H9 (cell line): ENCODE data around the gene CBS. TPM values are rescaled to one million over a fixed set of nuclear protein-coding genes. Genes with fewer than 3 reads are reported as not detected.
"Not testable (repeated sequence)": the region's sequence is repeated elsewhere in the genome, so short reads cannot be mapped to it uniquely, and the experiment has no call there.

ENCODE experiments used
- DNase-seq: peaks from one replicate; pipeline ENCODE4 v3.0.0-alpha.2; 2017
- H2AFZ ChIP-seq: one replicate; pipeline ENCODE4 v1.6.1; 2013; ENCODE audit warnings: mild to moderate bottlenecking, low read length, control low read depth, moderate library complexity
- H2AK5ac ChIP-seq: 2 replicates; pipeline ENCODE4 v1.6.1; 2013; ENCODE audit warnings: low read length, control low read depth, mixed read lengths; ENCODE audit not compliant: insufficient read length
- H2BK120ac ChIP-seq: one replicate; pipeline ENCODE4 v1.6.1; 2013; ENCODE audit warnings: low read depth, mild to moderate bottlenecking, low read length, control low read depth, inconsistent platforms; ENCODE audit not compliant: poor library complexity, severe bottlenecking
- H2BK12ac ChIP-seq: 2 replicates; pipeline ENCODE4 v1.6.1; 2013; ENCODE audit warnings: low read length, control low read depth, mixed read lengths, low read depth; ENCODE audit not compliant: insufficient read length
- H2BK15ac ChIP-seq: 2 replicates; pipeline ENCODE4 v1.6.1; 2013; ENCODE audit warnings: low read depth, low read length, control low read depth
- H2BK20ac ChIP-seq: one replicate; pipeline ENCODE4 v1.6.1; 2013; ENCODE audit warnings: low read depth, mild to moderate bottlenecking, low read length, control low read depth, inconsistent platforms; ENCODE audit not compliant: poor library complexity, severe bottlenecking
- H2BK5ac ChIP-seq: 2 replicates; pipeline ENCODE4 v1.6.1; 2013; ENCODE audit warnings: low read length, control low read depth, mixed read lengths; ENCODE audit not compliant: insufficient read length
- H3K14ac ChIP-seq: 2 replicates; pipeline ENCODE4 v1.6.1; 2013; ENCODE audit warnings: low read length, control low read depth; ENCODE audit not compliant: insufficient read depth
- H3K18ac ChIP-seq: 2 replicates; pipeline ENCODE4 v1.6.1; 2013; ENCODE audit warnings: low read depth, mild to moderate bottlenecking, mixed read lengths, low read length, control low read depth; ENCODE audit not compliant: insufficient read length
- H3K23ac ChIP-seq: 2 replicates; pipeline ENCODE4 v1.6.1; 2013; ENCODE audit warnings: low read length, control low read depth, mixed read lengths, low read depth; ENCODE audit not compliant: insufficient read length
- H3K23me2 ChIP-seq: 2 replicates; pipeline ENCODE4 v1.6.1; 2013; ENCODE audit warnings: low read depth, mild to moderate bottlenecking, mixed read lengths, low read length, control low read depth; ENCODE audit not compliant: insufficient read length, poor library complexity, severe bottlenecking
- H3K27ac ChIP-seq: 2 replicates; pipeline ENCODE4 v1.5.1; 2013; ENCODE audit warnings: low read length, control low read depth, mixed read lengths, low read depth; ENCODE audit not compliant: insufficient read length
- H3K27me3 ChIP-seq: 2 replicates; pipeline ENCODE4 v1.6.1; 2013; ENCODE audit warnings: low read length, control low read depth, inconsistent platforms; ENCODE audit not compliant: insufficient read depth
- H3K4ac ChIP-seq: 2 replicates; pipeline ENCODE4 v1.6.1; 2013; ENCODE audit warnings: low read depth, mild to moderate bottlenecking, control low read depth, inconsistent platforms, low read length, moderate library complexity
- H3K4me1 ChIP-seq: 2 replicates; pipeline ENCODE4 v1.6.1; 2013; ENCODE audit warnings: low read length, control low read depth, inconsistent platforms; ENCODE audit not compliant: insufficient read depth
- H3K4me2 ChIP-seq: 2 replicates; pipeline ENCODE4 v1.6.1; 2013; ENCODE audit warnings: low read length, control low read depth, mixed read lengths; ENCODE audit not compliant: insufficient read length, insufficient read depth
- H3K56ac ChIP-seq: 2 replicates; pipeline ENCODE4 v1.6.1; 2013; ENCODE audit warnings: low read depth, mild to moderate bottlenecking, mixed read lengths, low read length, control low read depth; ENCODE audit not compliant: insufficient read length
- H3K79me1 ChIP-seq: 2 replicates; pipeline ENCODE4 v1.6.1; 2013; ENCODE audit warnings: low read depth, mild to moderate bottlenecking, moderate library complexity, low read length, control low read depth, inconsistent platforms; ENCODE audit not compliant: insufficient read depth, poor library complexity, severe bottlenecking
- H3K79me2 ChIP-seq: 2 replicates; pipeline ENCODE4 v1.6.1; 2013; ENCODE audit warnings: low read length, control low read depth, inconsistent platforms; ENCODE audit not compliant: insufficient read depth
- H3K9ac ChIP-seq: 2 replicates; pipeline ENCODE4 v1.6.1; 2013; ENCODE audit warnings: low read length, control low read depth, mixed read lengths; ENCODE audit not compliant: insufficient read length; ENCODE audit errors: extremely low read depth
- H3K9me3 ChIP-seq: one replicate; pipeline ENCODE4 v1.6.1; 2013; ENCODE audit warnings: low read depth, low read length, inconsistent platforms; ENCODE audit not compliant: control insufficient read depth
- H3T11ph ChIP-seq: one replicate; pipeline ENCODE4 v1.6.1; 2013; ENCODE audit warnings: mild to moderate bottlenecking, low read length, control low read depth, inconsistent platforms
- H4K20me1 ChIP-seq: one replicate; pipeline ENCODE4 v1.6.1; 2013; ENCODE audit not compliant: control insufficient read depth, insufficient read length, insufficient read depth
- H4K5ac ChIP-seq: 2 replicates; pipeline ENCODE4 v1.6.1; 2013; ENCODE audit warnings: low read depth, mild to moderate bottlenecking, mixed read lengths, low read length, control low read depth; ENCODE audit not compliant: insufficient read length
- H4K8ac ChIP-seq: replicated peaks from 2 replicates; pipeline ENCODE4 v1.6.1; 2013; ENCODE audit warnings: low read length, control low read depth, mixed read lengths, low read depth; ENCODE audit not compliant: insufficient read length
- H4K91ac ChIP-seq: 2 replicates; pipeline ENCODE4 v1.6.1; 2013; ENCODE audit warnings: low read depth, mild to moderate bottlenecking, moderate library complexity, mixed read lengths, low read length, control low read depth; ENCODE audit not compliant: insufficient read length
- H3K27ac Mint-ChIP-seq, 3 experiments: 2 replicates in 2 of 3; 3 replicates in 1 of 3; pipeline ENCODE4 v1.8.0; 2020 to 2021; ENCODE audit warnings: mixed read lengths in 3 of 3, mild to moderate bottlenecking in 1 of 3, moderate library complexity in 1 of 3
- H3K27me3 Mint-ChIP-seq: 2 replicates; pipeline ENCODE4 v1.8.0; 2021; ENCODE audit warnings: low read depth, mild to moderate bottlenecking, moderate library complexity, mixed read lengths
- H3K36me3 Mint-ChIP-seq, 3 experiments: 2 replicates in 2 of 3; 3 replicates in 1 of 3; pipeline ENCODE4 v1.8.0; 2020 to 2021; ENCODE audit warnings: low read depth in 3 of 3, mixed read lengths in 3 of 3; ENCODE audit not compliant: insufficient read depth in 1 of 3
- H3K4me1 Mint-ChIP-seq, 2 experiments: 2 replicates each; pipeline ENCODE4 v1.8.0; 2020; ENCODE audit warnings: mixed read lengths in 2 of 2
- H3K4me3 Mint-ChIP-seq, 2 experiments: 2 replicates in 1 of 2; 3 replicates in 1 of 2; pipeline ENCODE4 v1.8.0; 2020 to 2021; ENCODE audit warnings: mild to moderate bottlenecking in 2 of 2, mixed read lengths in 2 of 2, moderate library complexity in 1 of 2
- H3K9me3 Mint-ChIP-seq, 2 experiments: 2 replicates in 1 of 2; 3 replicates in 1 of 2; pipeline ENCODE4 v1.8.0; 2020; ENCODE audit warnings: mild to moderate bottlenecking in 2 of 2, mixed read lengths in 2 of 2, moderate library complexity in 1 of 2
- WGBS: extraction: QIAGEN DNeasy Blood & Tissue Kit; methylation state at CpG from one replicate; pipeline ENCODE4 v1.1.7; 2013; ENCODE audit warnings: missing lambda C conversion rate, low lambda C conversion rate, mixed read lengths; ENCODE audit not compliant: insufficient read length; ENCODE audit errors: extremely low coverage; 5-methylcytosine and 5-hydroxymethylcytosine counted together
- total RNA-seq: library from RNA; stranded (reverse); gene quantifications from 2 replicates; pipeline ENCODE4 v1.2.1, GENCODE V29; 2021

The CBS gene
- total RNA-seq, 1 experiment from 2014 or later = 350 TPM

DNA sequence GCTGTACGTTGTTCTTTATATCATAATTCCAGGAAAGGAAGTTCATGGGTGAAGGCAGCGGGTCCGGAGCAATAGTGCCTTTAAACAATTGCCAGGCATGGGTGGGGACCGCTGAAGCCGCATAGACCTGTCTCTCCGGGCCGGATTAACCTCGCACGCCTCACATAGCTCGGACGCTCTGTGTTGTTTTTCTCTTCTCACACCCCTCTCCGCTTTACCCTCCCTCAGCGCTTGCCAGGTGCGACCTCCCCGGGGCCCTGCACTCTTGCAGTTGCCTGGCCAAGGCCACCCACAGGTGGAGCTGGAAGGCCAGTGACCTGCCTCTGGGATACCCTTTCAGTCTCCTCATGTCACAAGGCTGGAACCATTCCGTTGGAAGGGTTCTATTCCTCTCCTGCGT is 32.5 kb upstream of the CBS start:
- H3K56ac ChIP-seq, H4K8ac ChIP-seq, H3K4ac ChIP-seq, H3K9me3 Mint-ChIP-seq, H4K5ac ChIP-seq, H2BK12ac ChIP-seq, H3K23me2 ChIP-seq, H3K27me3 Mint-ChIP-seq, H3K4me3 Mint-ChIP-seq, H3K14ac ChIP-seq, H3K27me3 ChIP-seq, H3K27ac Mint-ChIP-seq, H3K4me1 ChIP-seq, H3K9ac ChIP-seq, H2BK15ac ChIP-seq, H3K4me2 ChIP-seq, H3K79me1 ChIP-seq, H3K36me3 Mint-ChIP-seq, H4K20me1 ChIP-seq, H3T11ph ChIP-seq, H2BK120ac ChIP-seq, H4K91ac ChIP-seq, H3K9me3 ChIP-seq, H2BK20ac ChIP-seq, H3K18ac ChIP-seq, H3K23ac ChIP-seq, H3K79me2 ChIP-seq, H3K27ac ChIP-seq, H3K4me1 Mint-ChIP-seq, H2BK5ac ChIP-seq, H2AFZ ChIP-seq, DNase-seq, H2AK5ac ChIP-seq: not testable (repeated sequence)
- WGBS = no CpG with 5 or more reads among the region's 17 CpGs

DNA sequence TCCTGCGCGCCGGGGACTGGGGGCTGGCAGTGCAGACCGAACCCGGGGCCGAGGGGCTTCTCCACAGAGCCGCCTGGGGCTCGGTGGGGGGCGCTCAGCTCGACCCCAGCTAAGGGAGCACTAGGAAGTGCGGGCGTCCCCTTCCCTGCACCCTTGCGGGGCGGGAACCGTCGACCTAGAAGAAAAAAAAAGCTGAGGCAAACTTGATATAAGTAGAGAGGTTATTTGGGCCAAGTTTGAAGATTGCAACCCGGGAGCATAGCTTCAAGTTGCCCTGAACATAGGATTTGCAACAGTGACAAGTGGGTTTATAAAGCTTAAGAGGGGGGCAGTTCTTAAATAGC is 32.1 kb upstream of the CBS start:
- H3K23me2 ChIP-seq, DNase-seq, H3K36me3 Mint-ChIP-seq, H2AK5ac ChIP-seq, H3K27me3 Mint-ChIP-seq, H3K27me3 ChIP-seq, H2BK20ac ChIP-seq, H3K4me1 Mint-ChIP-seq, H3K23ac ChIP-seq, H3K9me3 ChIP-seq, H4K20me1 ChIP-seq, H2BK12ac ChIP-seq, H2AFZ ChIP-seq, H3K14ac ChIP-seq, H3K27ac Mint-ChIP-seq, H3K9ac ChIP-seq, H3K18ac ChIP-seq, H3K56ac ChIP-seq, H2BK5ac ChIP-seq, H3K4me2 ChIP-seq, H3K27ac ChIP-seq, H3K4ac ChIP-seq, H3K79me1 ChIP-seq, H3K4me3 Mint-ChIP-seq, H4K8ac ChIP-seq, H3T11ph ChIP-seq, H2BK120ac ChIP-seq, H3K79me2 ChIP-seq, H3K4me1 ChIP-seq, H3K9me3 Mint-ChIP-seq, H4K5ac ChIP-seq, H4K91ac ChIP-seq, H2BK15ac ChIP-seq: not testable (repeated sequence)
- WGBS = no CpG with 5 or more reads among the region's 17 CpGs
